ENCODE data around the gene C12orf54. TPM values are rescaled to one million over a fixed set of nuclear protein-coding genes. Genes with fewer than 3 reads are reported as not detected.
"Not testable (repeated sequence)": the region's sequence is repeated elsewhere in the genome, so short reads cannot be mapped to it uniquely, and the experiment has no call there.

C12orf54 gene
- polyA plus RNA-seq, 1 experiment, result not detected

GRCh38 chr12:48446161-48446776 is 36.0 kb upstream of the C12orf54 start:
- CTCF ChIA-PET, result no interaction called here
- no peaks in the 10 kb centered on the region for H3K27me3 ChIP-seq (ENCODE audit: control insufficient read depth, insufficient read depth, low read length)

DNA sequence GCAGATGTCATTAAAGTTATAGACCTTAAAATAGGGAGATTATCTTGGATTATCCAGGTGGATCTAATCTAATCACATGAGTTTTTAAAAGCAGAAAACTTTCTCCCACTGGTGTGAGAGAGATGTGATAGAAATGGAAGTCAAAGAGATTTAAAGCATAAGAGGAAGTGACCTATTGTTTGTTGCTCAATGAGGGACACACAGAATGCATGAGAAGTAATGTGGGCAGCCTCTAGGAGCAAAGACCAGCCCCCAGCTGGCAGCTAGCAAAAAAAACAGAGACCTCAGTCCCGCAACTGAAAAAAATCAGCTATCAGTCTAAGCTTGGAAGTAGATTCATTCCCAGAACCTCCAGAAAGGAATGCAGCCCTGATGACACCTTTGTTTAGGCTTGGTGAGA is 34.5 kb upstream of the C12orf54 start:
- no peaks in the 10 kb centered on the region for H3K27me3 ChIP-seq (ENCODE audit: control insufficient read depth, insufficient read depth, low read length)
- ChIA-PET POLR2A (no interaction called here), CTCF (no interaction called here)
- H3K4me3 ChIP-seq (ENCODE audit: low read depth, low read length), result no peak overlapping the region
- TF ChIP-seq, protein P1, sequence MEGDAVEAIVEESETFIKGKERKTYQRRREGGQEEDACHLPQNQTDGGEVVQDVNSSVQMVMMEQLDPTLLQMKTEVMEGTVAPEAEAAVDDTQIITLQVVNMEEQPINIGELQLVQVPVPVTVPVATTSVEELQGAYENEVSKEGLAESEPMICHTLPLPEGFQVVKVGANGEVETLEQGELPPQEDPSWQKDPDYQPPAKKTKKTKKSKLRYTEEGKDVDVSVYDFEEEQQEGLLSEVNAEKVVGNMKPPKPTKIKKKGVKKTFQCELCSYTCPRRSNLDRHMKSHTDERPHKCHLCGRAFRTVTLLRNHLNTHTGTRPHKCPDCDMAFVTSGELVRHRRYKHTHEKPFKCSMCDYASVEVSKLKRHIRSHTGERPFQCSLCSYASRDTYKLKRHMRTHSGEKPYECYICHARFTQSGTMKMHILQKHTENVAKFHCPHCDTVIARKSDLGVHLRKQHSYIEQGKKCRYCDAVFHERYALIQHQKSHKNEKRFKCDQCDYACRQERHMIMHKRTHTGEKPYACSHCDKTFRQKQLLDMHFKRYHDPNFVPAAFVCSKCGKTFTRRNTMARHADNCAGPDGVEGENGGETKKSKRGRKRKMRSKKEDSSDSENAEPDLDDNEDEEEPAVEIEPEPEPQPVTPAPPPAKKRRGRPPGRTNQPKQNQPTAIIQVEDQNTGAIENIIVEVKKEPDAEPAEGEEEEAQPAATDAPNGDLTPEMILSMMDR (IDR thresholded peaks at IDR 0.05; ENCODE audit: low read depth, low read length), result no peak
- DNase-seq (ENCODE audit: low read depth, low spot score), result no peak
- no peak overlapping the region for H3K27ac ChIP-seq (ENCODE audit: low read depth, low read length)
- H3K9me3 ChIP-seq (ENCODE audit: control insufficient read depth, insufficient read depth, low read length), result no peaks in the 10 kb centered on the region

More at GRCh38 chr12:48446161-48446776, 36.0 kb upstream of the C12orf54 start:
- Histone ChIP-seq H3K9me3 (ENCODE audit: control insufficient read depth, insufficient read depth, low read length) (no peaks in the 10 kb centered on the region), H3K4me3 (ENCODE audit: low read depth, low read length) (no peak overlapping the region), H3K27ac (ENCODE audit: low read depth, low read length) (no peak overlapping the region)
- POLR2A ChIA-PET, result no interaction called here
- no peak for DNase-seq (ENCODE audit: low read depth, low spot score)
- TF ChIP-seq, protein P1 (IDR thresholded peaks at IDR 0.05; ENCODE audit: low read depth, low read length), result no peak

GRCh38 chr12:48451372-48451771 is 30.9 kb upstream of the C12orf54 start:
- TF ChIP-seq, protein P1 (IDR thresholded peaks at IDR 0.05; ENCODE audit: low read depth, low read length), result no peak
- H3K9me3 ChIP-seq (ENCODE audit: control insufficient read depth, insufficient read depth, low read length), result no peaks in the 10 kb centered on the region
- no peaks in the 10 kb centered on the region for H3K27me3 ChIP-seq (ENCODE audit: control insufficient read depth, insufficient read depth, low read length)
- ChIA-PET POLR2A (no interaction called here), CTCF (no interaction called here)
- no peak for DNase-seq (ENCODE audit: low read depth, low spot score)
- no peak overlapping the region for H3K27ac ChIP-seq (ENCODE audit: low read depth, low read length)
- no peak overlapping the region for H3K4me3 ChIP-seq (ENCODE audit: low read depth, low read length)

- H3K9me3 ChIP-seq (ENCODE audit: control insufficient read depth, insufficient read depth, low read length); POLR2A ChIA-PET; DNase-seq (ENCODE audit: low read depth, low spot score); H3K27me3 ChIP-seq (ENCODE audit: control insufficient read depth, insufficient read depth, low read length); H3K27ac ChIP-seq (ENCODE audit: low read depth, low read length); H3K4me3 ChIP-seq (ENCODE audit: low read depth, low read length); CTCF ChIA-PET: not testable (repeated sequence)
Observed at GRCh38 chr12:48452961-48453360, 29.3 kb upstream of the C12orf54 start.

GRCh38 chr12:48454667-48455066 is 27.6 kb upstream of the C12orf54 start:
- ChIA-PET CTCF (interaction anchor here (1.0 kb wide), 1 partner anchor 168 kb away, joined by 3 read pairs; no protein-coding TSS in a partner anchor), POLR2A (no interaction called here)
- Histone ChIP-seq H3K4me3 (ENCODE audit: low read depth, low read length) (no peak overlapping the region), H3K27ac (ENCODE audit: low read depth, low read length) (no peak overlapping the region), H3K27me3 (ENCODE audit: control insufficient read depth, insufficient read depth, low read length) (no peaks in the 10 kb centered on the region), H3K9me3 (ENCODE audit: control insufficient read depth, insufficient read depth, low read length) (no peaks in the 10 kb centered on the region)
- DNase-seq (ENCODE audit: low read depth, low spot score), result no peak
- TF ChIP-seq, protein P1 (IDR thresholded peaks at IDR 0.05; ENCODE audit: low read depth, low read length), result peak; percentile 28; the same call in 1 of the 2 replicates
